ENCODE results near the gene ASS1.
"Not testable (repeated sequence)": the region's sequence is repeated elsewhere in the genome, so short reads cannot be mapped to it uniquely, and the experiment has no call there.

The ASS1 gene

GRCh38 chr9:130419521-130420035, 25.2 kb upstream of the ASS1 start:
- no peak for DNase-seq

DNA sequence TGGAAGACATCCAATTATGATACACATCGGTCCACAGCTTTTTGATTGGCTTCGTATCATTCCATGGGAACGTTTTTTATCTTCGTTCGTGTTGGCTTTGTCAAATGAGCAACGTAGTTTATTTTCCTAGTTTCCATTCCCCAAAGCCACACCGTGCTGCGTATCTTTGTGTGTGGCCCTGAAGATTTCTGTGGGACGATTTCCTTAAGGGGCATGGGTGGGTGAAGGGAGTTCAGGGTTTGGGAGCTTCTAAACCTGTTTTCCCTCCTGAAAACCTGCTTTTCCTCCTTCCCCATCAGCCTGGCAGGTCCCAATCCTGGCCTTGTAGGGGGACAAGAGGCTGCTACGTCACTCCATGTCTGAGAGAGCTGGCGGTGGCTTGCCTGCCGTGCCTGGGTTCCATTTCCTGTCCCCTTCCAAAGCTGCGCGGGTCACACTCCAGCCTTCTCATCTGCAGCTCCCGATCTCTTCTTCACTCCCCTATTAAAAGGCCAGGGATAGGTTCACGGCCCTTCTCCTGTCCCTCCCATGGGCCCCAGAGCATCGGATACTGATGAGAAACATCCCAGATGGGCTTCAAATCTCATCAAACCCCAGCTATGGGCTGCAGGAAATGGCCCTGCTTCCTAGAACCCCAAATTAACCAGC, 23.5 kb upstream of the ASS1 start:
- DNase-seq, result no peak

GRCh38 chr9:130421802-130422276, 22.9 kb upstream of the ASS1 start:
- DNase-seq, result no peak

GRCh38 chr9:130422546-130422945, 22.2 kb upstream of the ASS1 start:
- DNase-seq, result no peak

GRCh38 chr9:130423272-130423671, 21.5 kb upstream of the ASS1 start:
- no peak for DNase-seq

DNA sequence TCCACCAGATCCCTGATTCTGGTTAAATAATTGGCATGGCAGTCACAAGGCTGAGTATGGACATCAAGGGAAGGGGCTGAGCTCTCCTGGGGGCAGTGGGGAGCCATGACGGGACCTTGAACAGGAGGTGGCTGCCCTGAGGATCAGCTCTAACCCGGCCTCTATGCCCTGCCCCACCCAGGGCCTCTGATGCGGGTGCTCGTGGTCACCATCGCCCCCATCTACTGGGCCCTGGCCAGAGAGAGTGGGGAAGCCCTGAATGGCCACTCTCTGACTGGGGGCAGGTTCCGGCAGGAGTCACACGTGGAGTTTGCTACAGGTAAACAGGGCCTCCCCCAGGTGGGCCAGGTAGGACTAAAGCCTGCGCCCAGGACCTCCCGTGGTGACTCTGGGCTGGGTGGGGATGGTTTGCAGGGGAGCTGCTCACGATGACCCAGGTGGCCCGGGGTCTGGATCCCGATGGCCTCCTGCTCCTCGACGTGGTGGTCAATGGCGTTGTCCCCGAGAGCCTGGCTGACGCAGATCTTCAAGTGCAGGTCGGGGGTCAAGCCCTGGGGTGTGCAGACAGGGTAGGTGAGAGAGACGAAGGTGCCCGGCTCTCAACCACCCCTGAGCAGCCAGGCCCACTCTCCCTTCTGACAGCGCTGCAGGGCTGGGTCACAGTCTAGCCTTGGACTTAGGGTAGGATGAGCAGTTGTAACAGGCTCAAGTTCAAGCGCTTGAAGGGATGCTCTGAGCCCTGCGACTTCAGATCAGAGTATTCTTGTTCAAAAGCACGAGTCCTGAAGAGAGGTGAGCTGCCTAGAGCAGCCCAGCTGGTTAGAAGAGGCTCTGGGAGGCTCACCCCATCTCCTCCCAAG, 19.9 kb upstream of the ASS1 start:
- DNase-seq, result no peak

- DNase-seq, result no peak
Observed at GRCh38 chr9:130425741-130426466, 18.9 kb upstream of the ASS1 start.

- no peak for DNase-seq
Observed at GRCh38 chr9:130426467-130426773, 18.3 kb upstream of the ASS1 start.

GRCh38 chr9:130426883-130427282, 17.9 kb upstream of the ASS1 start:
- no peak for DNase-seq

DNA sequence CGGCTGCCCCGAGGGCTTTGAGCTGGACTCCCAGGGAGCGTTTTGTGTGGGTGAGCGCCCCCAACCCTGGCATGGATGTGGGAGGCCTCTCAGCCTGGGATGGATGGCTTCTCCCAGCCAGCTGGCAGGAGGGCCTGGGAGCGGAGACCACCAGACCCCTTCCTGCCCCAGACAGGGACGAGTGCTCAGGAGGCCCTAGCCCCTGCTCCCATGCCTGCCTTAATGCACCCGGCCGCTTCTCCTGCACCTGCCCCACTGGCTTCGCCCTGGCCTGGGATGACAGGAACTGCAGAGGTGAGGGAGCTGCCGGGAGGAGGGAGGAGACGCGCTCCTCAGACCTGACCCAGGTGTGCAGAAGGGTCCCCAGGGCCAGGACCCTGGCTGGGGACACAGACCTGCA, 17.4 kb upstream of the ASS1 start:
- no peak for DNase-seq

- DNase-seq, result no peak
Observed at GRCh38 chr9:130428086-130428665, 16.6 kb upstream of the ASS1 start.

GRCh38 chr9:130429381-130429780, 15.4 kb upstream of the ASS1 start:
- no peak for DNase-seq

DNA sequence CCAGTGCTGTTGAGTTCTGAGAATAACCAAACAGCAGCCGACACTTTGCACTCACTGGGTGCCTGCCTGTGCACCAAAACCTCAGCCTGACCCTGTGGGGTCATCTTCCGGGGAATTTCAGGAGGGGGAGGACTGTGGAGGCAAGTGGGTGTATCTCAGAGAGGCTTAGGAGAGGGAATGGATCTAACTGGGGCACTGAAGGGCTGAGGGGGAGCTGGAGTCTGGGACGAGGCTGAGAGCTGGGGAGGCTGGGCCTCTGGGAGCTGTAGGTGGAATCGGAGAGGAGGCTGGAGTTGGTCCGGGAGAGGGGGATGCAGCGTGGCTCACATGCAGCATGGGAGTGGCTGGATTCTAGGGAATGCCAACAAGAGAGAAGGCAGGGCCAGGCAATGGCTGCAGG, 14.9 kb upstream of the ASS1 start:
- no peak for DNase-seq

- DNase-seq, result no peak
Observed at GRCh38 chr9:130430232-130430631, 14.5 kb upstream of the ASS1 start.

DNA sequence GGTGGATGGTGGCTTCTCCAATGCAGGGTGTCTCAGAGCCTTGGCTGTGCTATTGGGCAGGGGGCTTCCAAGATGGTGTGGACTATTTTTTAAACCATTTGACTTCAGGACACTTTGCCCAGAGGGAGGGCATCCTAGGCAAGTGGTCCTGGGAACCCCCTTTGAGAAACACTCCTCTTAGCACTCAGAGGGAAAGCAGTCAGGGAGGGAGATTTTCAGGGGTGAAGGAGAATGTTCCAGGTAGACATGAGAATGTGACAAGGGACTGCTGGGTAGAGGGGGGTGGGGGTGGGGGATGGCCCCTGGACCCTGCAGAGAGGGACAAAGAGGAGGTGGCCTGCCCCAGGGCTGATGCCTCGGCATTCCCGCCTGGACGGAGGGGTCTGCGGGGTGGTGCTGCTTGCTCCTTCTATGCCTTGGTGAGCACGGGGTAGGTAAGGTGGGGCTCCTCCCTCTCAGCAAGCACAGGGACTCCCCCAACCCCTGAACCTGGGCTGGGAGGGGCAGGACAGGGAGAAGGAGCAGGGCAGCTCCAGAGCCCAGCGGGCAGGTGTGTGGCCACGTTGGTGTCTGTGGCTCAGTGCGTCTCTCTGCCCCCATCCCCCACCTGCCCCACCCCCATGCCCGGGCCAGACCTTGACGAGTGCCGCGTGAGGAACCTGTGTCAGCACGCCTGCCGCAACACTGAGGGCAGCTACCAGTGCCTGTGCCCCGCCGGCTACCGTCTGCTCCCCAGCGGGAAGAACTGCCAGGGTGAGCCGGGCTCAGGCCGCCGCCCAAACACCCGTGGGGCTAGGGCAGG, 13.8 kb upstream of the ASS1 start:
- DNase-seq, result no peak

GRCh38 chr9:130431536-130432303, 13.0 kb upstream of the ASS1 start:
- no peak for DNase-seq

GRCh38 chr9:130432362-130432761, 12.4 kb upstream of the ASS1 start:
- no peak for DNase-seq

DNA sequence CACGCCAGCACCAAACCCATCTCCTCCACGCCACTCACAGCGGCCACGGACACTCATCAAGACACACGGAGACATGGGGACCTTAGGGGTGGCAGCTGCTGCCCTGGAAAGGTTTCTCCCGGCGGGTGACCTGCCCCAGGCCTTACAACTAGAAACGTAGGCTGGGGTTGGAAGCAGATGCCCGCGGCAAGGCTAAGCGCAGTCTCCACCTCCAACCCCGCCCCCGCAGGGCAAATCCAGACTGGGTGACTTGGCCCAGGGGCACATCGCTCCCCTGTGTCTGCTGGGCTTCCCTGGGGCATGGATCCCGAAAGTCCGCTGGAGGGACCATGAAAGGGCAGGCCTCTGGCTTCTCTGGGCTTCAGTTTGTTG, 12.0 kb upstream of the ASS1 start:
- DNase-seq, result no peak

- no peak for DNase-seq
Observed at GRCh38 chr9:130433168-130433946, 11.4 kb upstream of the ASS1 start.

DNA sequence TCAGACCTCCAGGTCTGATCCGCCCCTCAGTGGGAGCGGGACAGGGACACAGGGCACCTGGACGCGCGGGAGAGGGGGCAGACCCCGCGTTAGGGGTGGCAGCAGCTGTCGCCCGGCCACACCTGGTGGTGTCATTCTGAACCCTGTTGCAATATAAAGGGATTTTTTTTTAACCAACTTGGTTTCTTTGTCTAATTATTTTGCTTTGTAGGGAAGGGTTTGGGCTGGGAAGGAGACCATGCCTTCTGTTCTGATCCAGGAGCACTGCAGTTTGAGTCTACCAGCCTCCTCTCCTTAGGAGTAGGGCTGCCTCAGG, 10.9 kb upstream of the ASS1 start:
- no peak for DNase-seq

DNA sequence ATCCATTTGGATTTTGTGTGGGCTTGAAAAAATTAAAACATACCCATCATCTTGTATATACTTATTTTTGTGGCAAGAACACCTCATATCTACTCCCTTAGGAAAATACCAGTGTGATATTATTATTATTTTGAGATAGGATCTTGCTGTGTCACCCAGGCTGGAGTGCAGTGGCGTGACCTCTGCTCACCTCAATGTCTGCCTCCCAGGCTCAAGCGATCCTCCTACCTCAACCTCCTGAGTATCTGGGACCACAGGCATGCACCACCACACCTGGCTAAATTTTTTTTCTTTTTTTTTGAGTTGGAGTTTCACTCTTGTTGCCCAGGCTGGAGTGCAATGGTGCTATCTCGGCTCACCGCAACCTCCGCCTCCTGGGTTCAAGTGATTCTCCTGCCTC, 10.1 kb upstream of the ASS1 start:
- DNase-seq, result not testable (repeated sequence)

Data from SIG-M5 (cell line).